GM19240 (cell line): ENCODE measurements around the gene RUSC2.
"Not testable (repeated sequence)": the region's sequence is repeated elsewhere in the genome, so short reads cannot be mapped to it uniquely, and the experiment has no call there.

Source experiments
- DNase-seq: peaks from one replicate; pipeline ENCODE4 v3.0.0; 2011; ENCODE audit warnings: low spot score; ENCODE audit not compliant: insufficient read length

Gene RUSC2

GRCh38 chr9:35495984-35496383 is 6.1 kb downstream of the RUSC2 start:
- no peak for DNase-seq

GRCh38 chr9:35498245-35498644 is 8.3 kb downstream of the RUSC2 start:
- DNase-seq: not testable (repeated sequence)

GRCh38 chr9:35499029-35499700 is 9.3 kb downstream of the RUSC2 start:
- DNase-seq: no peak

- DNase-seq: no peak
These were observed 9.8 kb downstream of the RUSC2 start for GRCh38 chr9:35499701-35500030.

- no peak for DNase-seq
These were observed 10.3 kb downstream of the RUSC2 start for GRCh38 chr9:35500130-35500748.

GRCh38 chr9:35501946-35502345 is 12.0 kb downstream of the RUSC2 start:
- no peak for DNase-seq

- no peak for DNase-seq
These were observed 16.4 kb downstream of the RUSC2 start for GRCh38 chr9:35506359-35506758.

GRCh38 chr9:35508069-35508468 is 18.2 kb downstream of the RUSC2 start:
- no peak for DNase-seq

- no peak for DNase-seq
These were observed 20.5 kb downstream of the RUSC2 start for GRCh38 chr9:35510383-35510753.

GRCh38 chr9:35510754-35511428 is 21.0 kb downstream of the RUSC2 start:
- DNase-seq: no peak

GRCh38 chr9:35511453-35511852 is 21.5 kb downstream of the RUSC2 start:
- no peak for DNase-seq

GRCh38 chr9:35515766-35516165 is 25.9 kb downstream of the RUSC2 start:
- no peak for DNase-seq

GRCh38 chr9:35516479-35516878 is 26.6 kb downstream of the RUSC2 start:
- no peak for DNase-seq

- no peak for DNase-seq
These were observed 27.2 kb downstream of the RUSC2 start for GRCh38 chr9:35517131-35517530.

- DNase-seq: no peak
These were observed 27.8 kb downstream of the RUSC2 start for GRCh38 chr9:35517552-35518224.

GRCh38 chr9:35518225-35518821 is 28.4 kb downstream of the RUSC2 start:
- no peak for DNase-seq

GRCh38 chr9:35518981-35519679 is 29.2 kb downstream of the RUSC2 start:
- no peak for DNase-seq

- no peak for DNase-seq
These were observed 29.9 kb downstream of the RUSC2 start for GRCh38 chr9:35519692-35520363.

GRCh38 chr9:35520364-35520710 is 30.4 kb downstream of the RUSC2 start:
- no peak for DNase-seq

GRCh38 chr9:35521708-35522107 is 31.8 kb downstream of the RUSC2 start:
- DNase-seq: no peak

GRCh38 chr9:35522187-35522586 is 32.3 kb downstream of the RUSC2 start:
- no peak for DNase-seq
